ENCODE results near the gene CCSER1.
"Not testable (repeated sequence)": the region's sequence is repeated elsewhere in the genome, so short reads cannot be mapped to it uniquely, and the experiment has no call there.

CCSER1 gene

GRCh38 chr4:90833706-90834105, 706.5 kb downstream of the CCSER1 start:
- peak; percentile 89 for DNase-seq (ENCODE audit: low read depth, low spot score)

- no peak for DNase-seq (ENCODE audit: low read depth, low spot score)
Measured at GRCh38 chr4:90837241-90837640, 710.0 kb downstream of the CCSER1 start.

- not testable (repeated sequence) for DNase-seq (ENCODE audit: low read depth, low spot score)
Measured at GRCh38 chr4:90838859-90839258, 711.7 kb downstream of the CCSER1 start.

- no peak for DNase-seq (ENCODE audit: low read depth, low spot score)
Measured at GRCh38 chr4:90840291-90840690, 713.1 kb downstream of the CCSER1 start.

GRCh38 chr4:90840828-90841227, 713.6 kb downstream of the CCSER1 start:
- no peak for DNase-seq (ENCODE audit: low read depth, low spot score)

GRCh38 chr4:90841676-90842075, 714.5 kb downstream of the CCSER1 start:
- no peak for DNase-seq (ENCODE audit: low read depth, low spot score)

GRCh38 chr4:90842960-90843359, 715.8 kb downstream of the CCSER1 start:
- DNase-seq (ENCODE audit: low read depth, low spot score), result no peak

GRCh38 chr4:90844241-90844640, 717.0 kb downstream of the CCSER1 start:
- no peak for DNase-seq (ENCODE audit: low read depth, low spot score)

- no peak for DNase-seq (ENCODE audit: low read depth, low spot score)
Measured at GRCh38 chr4:90845777-90846176, 718.6 kb downstream of the CCSER1 start.

GRCh38 chr4:90852237-90852636, 725.0 kb downstream of the CCSER1 start:
- no peak for DNase-seq (ENCODE audit: low read depth, low spot score)

GRCh38 chr4:90855111-90855510, 727.9 kb downstream of the CCSER1 start:
- DNase-seq (ENCODE audit: low read depth, low spot score), result no peak

- DNase-seq (ENCODE audit: low read depth, low spot score), result no peak
Measured at GRCh38 chr4:90857081-90857820, 730.1 kb downstream of the CCSER1 start.

- no peak for DNase-seq (ENCODE audit: low read depth, low spot score)
Measured at GRCh38 chr4:90875791-90876190, 748.6 kb downstream of the CCSER1 start.

- no peak for DNase-seq (ENCODE audit: low read depth, low spot score)
Measured at GRCh38 chr4:90876296-90876695, 749.1 kb downstream of the CCSER1 start.

GRCh38 chr4:90883519-90883918, 756.3 kb downstream of the CCSER1 start:
- no peak for DNase-seq (ENCODE audit: low read depth, low spot score)

GRCh38 chr4:90888571-90888970, 761.4 kb downstream of the CCSER1 start:
- DNase-seq (ENCODE audit: low read depth, low spot score), result no peak

- no peak for DNase-seq (ENCODE audit: low read depth, low spot score)
Measured at GRCh38 chr4:90889171-90889570, 762.0 kb downstream of the CCSER1 start.

GRCh38 chr4:90903413-90903812, 776.2 kb downstream of the CCSER1 start:
- DNase-seq (ENCODE audit: low read depth, low spot score), result not testable (repeated sequence)

- no peak for DNase-seq (ENCODE audit: low read depth, low spot score)
Measured at GRCh38 chr4:90904021-90904420, 776.8 kb downstream of the CCSER1 start.

GRCh38 chr4:90906239-90906638, 779.0 kb downstream of the CCSER1 start:
- no peak for DNase-seq (ENCODE audit: low read depth, low spot score)

GRCh38 chr4:90911724-90912434, 784.7 kb downstream of the CCSER1 start:
- DNase-seq (ENCODE audit: low read depth, low spot score), result not testable (repeated sequence)

- no peak for DNase-seq (ENCODE audit: low read depth, low spot score)
Measured at GRCh38 chr4:90922174-90922573, 795.0 kb downstream of the CCSER1 start.

- no peak for DNase-seq (ENCODE audit: low read depth, low spot score)
Measured at GRCh38 chr4:90926957-90927356, 799.8 kb downstream of the CCSER1 start.

Measured in iPS DF 19.7 (cell line).